OCI-LY7 (cell line): ENCODE measurements around the gene TBL1XR1. TPM values are rescaled to one million over a fixed set of nuclear protein-coding genes. Genes with fewer than 3 reads are reported as not detected.
"Not testable (repeated sequence)": the region's sequence is repeated elsewhere in the genome, so short reads cannot be mapped to it uniquely, and the experiment has no call there.

ENCODE experiments used
- BruUV-seq: library from RNA; stranded (reverse); fragments of 400-500 nt; replicated peaks from 2 replicates; lab custom pipeline; 2021; lab: Mats Ljungman, UMichigan
- CTCF ChIA-PET: fragments of 300-600 bp; sonication (Branson Sonifier 250); formaldehyde crosslinking; loops from one replicate; lab custom pipeline; 2022; ENCODE audit warnings: antibody characterized with exemption; ENCODE audit not compliant: unreplicated experiment; lab: Charles Lee
- POLR2A ChIA-PET: fragments of 300-600 bp; sonication (Branson Sonifier 250); formaldehyde crosslinking; loops from one replicate; lab custom pipeline; 2022; ENCODE audit warnings: antibody characterized with exemption; lab: Charles Lee
- DNase-seq: peaks from one replicate; pipeline ENCODE4 v3.0.0-alpha.2; 2015; ENCODE audit warnings: low spot score
- H2AFZ ChIP-seq: fragments of 200-600 bp; sonication (generic), shearing (Covaris generic); 2 replicates; pipeline ENCODE4 v1.6.1; 2014; ENCODE audit warnings: mild to moderate bottlenecking, antibody characterized with exemption, low read length, moderate library complexity
- H3K27ac ChIP-seq: fragments of 200-600 bp; sonication (generic); 2 replicates; pipeline ENCODE4 v1.5.1; 2014; ENCODE audit warnings: mixed run types, low read depth, mild to moderate bottlenecking, moderate library complexity, low read length, inconsistent platforms; ENCODE audit not compliant: poor library complexity, severe bottlenecking
- H3K36me3 ChIP-seq: fragments of 200-600 bp; sonication (generic); 2 replicates; pipeline ENCODE4 v1.6.1; 2014; ENCODE audit warnings: mild to moderate bottlenecking, antibody characterized with exemption, low read length, moderate library complexity, mixed read lengths; ENCODE audit not compliant: insufficient read depth
- H3K4me1 ChIP-seq: fragments of 200-600 bp; sonication (generic); 2 replicates; pipeline ENCODE4 v1.5.1; 2014; ENCODE audit warnings: mild to moderate bottlenecking, low read length; ENCODE audit not compliant: insufficient read depth, poor library complexity, severe bottlenecking
- H3K4me2 ChIP-seq: fragments of 200-600 bp; sonication (generic); 2 replicates; pipeline ENCODE4 v1.6.1; 2014; ENCODE audit warnings: mild to moderate bottlenecking, low read length
- H3K4me3 ChIP-seq: fragments of 200-600 bp; sonication (generic); 2 replicates; pipeline ENCODE4 v1.5.1; 2014; ENCODE audit warnings: mild to moderate bottlenecking, low read depth, low read length; ENCODE audit not compliant: poor library complexity, severe bottlenecking
- H3K79me2 ChIP-seq: fragments of 200-600 bp; sonication (generic); 2 replicates; pipeline ENCODE4 v1.6.1; 2016; ENCODE audit warnings: low read depth, mild to moderate bottlenecking, low read length, moderate library complexity, mixed read lengths; ENCODE audit not compliant: insufficient read depth
- H3K9me2 ChIP-seq: fragments of 200-600 bp; sonication (generic); 2 replicates; pipeline ENCODE4 v1.6.1; 2016; ENCODE audit warnings: mild to moderate bottlenecking, low read length, mixed read lengths; ENCODE audit not compliant: insufficient read depth
- H3K9me3 ChIP-seq: fragments of 200-600 bp; sonication (generic); 2 replicates; pipeline ENCODE4 v1.6.1; 2014; ENCODE audit warnings: mild to moderate bottlenecking, mixed run types, low read length, mixed read lengths
- H4K20me1 ChIP-seq: fragments of 200-600 bp; sonication (generic); 2 replicates; pipeline ENCODE4 v1.6.1; 2014; ENCODE audit warnings: mild to moderate bottlenecking, antibody characterized with exemption, low read length, moderate library complexity, mixed read lengths; ENCODE audit not compliant: insufficient read depth
- EZH2phosphoT487 ChIP-seq: fragments of 200-600 bp; sonication (generic); IDR thresholded peaks from 2 replicates; pipeline ENCODE4 v1.6.1; 2018; ENCODE audit warnings: low read depth, borderline replicate concordance, mild to moderate bottlenecking, mixed run types, antibody characterized with exemption, low read length, moderate library complexity, mixed read lengths
- intact Hi-C: fragments of 100-400 bp; cut with micrococcal nuclease; formaldehyde crosslinking; loops from one replicate; pipeline ENCODE4 v1.10.0; 2022; ENCODE audit not compliant: unreplicated experiment
- total RNA-seq, 2 experiments: library from RNA; depleted of rRNA in 1 of 2; stranded (reverse); fragments of >200 nt in 1 of 2; shearing (Covaris generic) in 1 of 2; gene quantifications; 2 replicates each; pipeline ENCODE4 v1.2.3, GENCODE V29; 2014 to 2022
- TF ChIP-seq, protein P1 (sequence below): fragments of 200-600 bp; sonication (generic); conservative IDR thresholded peaks from 2 replicates; pipeline ENCODE4 v1.5.1; 2014; ENCODE audit warnings: mild to moderate bottlenecking, antibody characterized with exemption, low read length, moderate library complexity, mixed read lengths

Gene TBL1XR1
- total RNA-seq, 2 experiments from 2014 or later: 103 to 158 TPM

DNA sequence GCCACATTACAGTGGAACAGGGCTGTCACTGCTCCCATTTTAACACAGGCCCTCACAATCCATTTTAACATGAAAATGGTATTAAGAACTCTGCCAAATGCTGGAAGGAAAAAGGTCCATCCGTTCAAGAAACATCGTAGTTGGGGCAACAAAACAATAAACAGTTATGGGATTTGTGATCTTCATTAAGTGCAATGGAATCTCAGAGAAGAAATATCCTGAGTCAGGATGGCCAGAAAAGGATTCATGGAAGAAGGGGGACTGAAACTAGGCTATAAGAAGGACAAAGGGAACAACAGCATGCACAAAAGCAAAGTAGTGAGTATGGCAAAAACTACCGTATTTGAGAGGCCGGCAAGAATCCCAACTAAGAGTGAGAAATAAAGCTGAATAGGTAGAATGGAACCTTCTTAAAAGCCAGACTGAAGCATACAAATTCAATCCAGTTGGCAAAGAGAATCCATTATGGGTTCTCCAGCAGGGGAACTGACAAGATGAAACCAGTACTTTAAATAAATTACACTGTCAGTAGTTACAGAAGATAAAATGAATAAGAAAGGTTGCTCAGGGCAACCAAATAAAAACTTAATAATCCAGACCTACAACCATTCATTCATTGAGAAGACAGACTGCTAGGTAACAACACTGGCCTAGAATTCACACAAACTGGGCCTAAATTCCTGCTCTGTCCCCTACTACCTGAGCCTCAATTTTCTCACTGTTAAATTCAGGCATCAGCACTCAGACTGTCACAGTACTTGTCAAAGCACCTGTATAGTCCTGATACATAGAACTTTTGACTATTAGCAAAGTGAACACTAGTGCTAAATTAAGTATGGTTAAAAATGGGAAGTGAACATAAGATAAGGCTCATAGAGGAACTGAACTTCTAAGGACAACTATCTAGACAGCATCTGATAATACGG is 6.3 kb downstream of the TBL1XR1 start:
- H2AFZ ChIP-seq: no peak overlapping the region
- intact Hi-C loops: loop anchor here (5.0 kb wide), 1 partner anchor 44 kb away; no protein-coding TSS in a partner anchor
- no TSS peak for BruUV-seq
- peaks cover 100% of the 10 kb centered on the region for H3K79me2 ChIP-seq
- ChIA-PET CTCF (no interaction called here), POLR2A (interaction anchor here (0.5 kb wide), 1 partner anchor 34 kb away, joined by 4 read pairs; no protein-coding TSS in a partner anchor)
- no peak overlapping the region for H3K27ac ChIP-seq
- peaks cover 45% of the 10 kb centered on the region for H3K4me1 ChIP-seq
- no peaks in the 10 kb centered on the region for H3K9me3 ChIP-seq
- TF ChIP-seq, protein P1, sequence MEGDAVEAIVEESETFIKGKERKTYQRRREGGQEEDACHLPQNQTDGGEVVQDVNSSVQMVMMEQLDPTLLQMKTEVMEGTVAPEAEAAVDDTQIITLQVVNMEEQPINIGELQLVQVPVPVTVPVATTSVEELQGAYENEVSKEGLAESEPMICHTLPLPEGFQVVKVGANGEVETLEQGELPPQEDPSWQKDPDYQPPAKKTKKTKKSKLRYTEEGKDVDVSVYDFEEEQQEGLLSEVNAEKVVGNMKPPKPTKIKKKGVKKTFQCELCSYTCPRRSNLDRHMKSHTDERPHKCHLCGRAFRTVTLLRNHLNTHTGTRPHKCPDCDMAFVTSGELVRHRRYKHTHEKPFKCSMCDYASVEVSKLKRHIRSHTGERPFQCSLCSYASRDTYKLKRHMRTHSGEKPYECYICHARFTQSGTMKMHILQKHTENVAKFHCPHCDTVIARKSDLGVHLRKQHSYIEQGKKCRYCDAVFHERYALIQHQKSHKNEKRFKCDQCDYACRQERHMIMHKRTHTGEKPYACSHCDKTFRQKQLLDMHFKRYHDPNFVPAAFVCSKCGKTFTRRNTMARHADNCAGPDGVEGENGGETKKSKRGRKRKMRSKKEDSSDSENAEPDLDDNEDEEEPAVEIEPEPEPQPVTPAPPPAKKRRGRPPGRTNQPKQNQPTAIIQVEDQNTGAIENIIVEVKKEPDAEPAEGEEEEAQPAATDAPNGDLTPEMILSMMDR: no peak
- no peak for TF ChIP-seq EZH2phosphoT487
- no peaks in the 10 kb centered on the region for H3K9me2 ChIP-seq
- H3K36me3 ChIP-seq: peaks cover 71% of the 10 kb centered on the region
- H3K4me3 ChIP-seq: no peak overlapping the region
- peak overlapping the region; percentile 40 for H3K4me2 ChIP-seq
- H4K20me1 ChIP-seq: peaks cover 53% of the 10 kb centered on the region
- DNase-seq: peak; percentile 27

DNA sequence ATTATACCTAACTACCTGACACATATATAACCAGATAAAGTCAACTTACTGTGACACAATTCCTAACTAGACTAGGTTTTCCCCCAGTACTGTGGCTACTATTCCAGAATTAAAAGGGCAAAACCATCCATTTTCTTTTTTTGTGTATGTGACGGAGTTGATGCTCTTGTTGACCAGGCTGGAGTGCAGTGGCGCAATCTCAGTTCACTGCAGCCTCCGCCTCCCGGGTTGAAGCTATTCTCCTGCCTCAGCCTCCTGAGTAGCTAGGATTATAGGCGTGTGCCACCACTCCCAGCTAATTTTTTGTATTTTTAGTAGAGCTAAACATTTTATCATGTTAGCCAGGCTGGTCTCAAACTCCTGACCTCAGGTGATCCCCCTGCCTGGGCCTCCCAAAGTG is 7.1 kb downstream of the TBL1XR1 start:
- peaks cover 53% of the 10 kb centered on the region for H4K20me1 ChIP-seq
- H3K27ac ChIP-seq, CTCF ChIA-PET: not testable (repeated sequence)

DNA sequence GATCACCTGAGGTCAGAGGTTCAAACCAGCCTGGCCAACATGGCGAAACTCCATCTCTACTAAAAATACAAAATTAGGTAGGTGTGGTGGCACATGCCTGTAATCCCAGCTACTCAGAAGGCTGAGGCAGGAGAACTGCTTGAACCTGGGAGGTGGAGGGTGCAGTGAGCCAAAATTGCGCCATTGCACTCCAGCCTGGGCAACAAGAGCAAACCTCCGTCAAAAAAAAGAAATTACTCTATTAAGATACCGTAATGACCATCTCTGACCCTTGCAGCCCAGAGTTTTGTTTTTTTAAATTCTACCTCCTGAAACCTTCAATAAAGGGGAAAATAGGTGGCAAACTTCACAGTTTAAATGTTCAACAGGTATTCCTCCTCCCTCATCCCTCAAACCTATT is 9.0 kb downstream of the TBL1XR1 start:
- H3K27ac ChIP-seq, H3K4me3 ChIP-seq, BruUV-seq, intact Hi-C loops, H3K9me2 ChIP-seq, H3K4me2 ChIP-seq, CTCF ChIA-PET, DNase-seq, H2AFZ ChIP-seq, H3K9me3 ChIP-seq: not testable (repeated sequence)
- H4K20me1 ChIP-seq: peaks cover 53% of the 10 kb centered on the region
- POLR2A ChIA-PET: interaction anchor here (0.6 to 1.8 kb wide), 5 partner anchors 21 to 148 kb away, joined by 3 to 9 read pairs (median 4); no protein-coding TSS in a partner anchor
- H3K79me2 ChIP-seq: peaks cover 100% of the 10 kb centered on the region
- H3K4me1 ChIP-seq: peaks cover 50% of the 10 kb centered on the region
- H3K36me3 ChIP-seq: peaks cover 50% of the 10 kb centered on the region

More for the DNA sequence above, 7.1 kb downstream of the TBL1XR1 start:
- not testable (repeated sequence) for H2AFZ ChIP-seq, DNase-seq, H3K9me3 ChIP-seq, BruUV-seq, H3K4me2 ChIP-seq, H3K4me3 ChIP-seq, H3K9me2 ChIP-seq
- POLR2A ChIA-PET: interaction anchor here (0.7 kb wide), 2 partner anchors 107 to 162 kb away, joined by 4 read pairs; no protein-coding TSS in a partner anchor
- intact Hi-C loops: loop anchor here (5.0 kb wide), 1 partner anchor 43 kb away; no protein-coding TSS in a partner anchor
- Histone ChIP-seq H3K36me3 (peaks cover 64% of the 10 kb centered on the region), H3K79me2 (peaks cover 100% of the 10 kb centered on the region), H3K4me1 (peaks cover 54% of the 10 kb centered on the region)
